HG03521 (cell line): ENCODE measurements around the gene KMT2C.
"Not testable (repeated sequence)": the region's sequence is repeated elsewhere in the genome, so short reads cannot be mapped to it uniquely, and the experiment has no call there.

Experiments used
- ATAC-seq: cut with Tn5 transposase; IDR thresholded peaks from one replicate; pipeline ENCODE4 v1.9.1; 2021; ENCODE audit warnings: mild to moderate bottlenecking, moderate library complexity; ENCODE audit not compliant: unreplicated experiment

The KMT2C gene

DNA sequence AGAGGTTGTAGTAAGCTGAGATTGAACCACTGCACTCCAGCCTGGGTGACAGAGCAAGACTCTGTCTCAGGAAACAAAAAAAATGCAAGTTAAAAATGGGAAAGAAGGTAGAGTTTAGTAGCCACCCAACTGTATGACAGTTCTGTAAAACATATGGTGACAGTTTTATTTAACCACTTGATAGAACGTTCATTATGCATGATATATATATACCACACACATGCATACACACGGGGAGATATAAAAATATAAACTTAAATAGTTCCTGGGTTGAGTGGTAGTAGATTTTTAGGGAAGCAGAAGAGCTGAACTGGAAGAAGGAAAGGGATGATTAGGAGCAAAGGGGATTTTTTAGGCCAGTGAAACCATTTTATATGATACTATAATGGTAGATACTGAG is 120.0 kb downstream of the KMT2C start:
- ATAC-seq, result no peak

DNA sequence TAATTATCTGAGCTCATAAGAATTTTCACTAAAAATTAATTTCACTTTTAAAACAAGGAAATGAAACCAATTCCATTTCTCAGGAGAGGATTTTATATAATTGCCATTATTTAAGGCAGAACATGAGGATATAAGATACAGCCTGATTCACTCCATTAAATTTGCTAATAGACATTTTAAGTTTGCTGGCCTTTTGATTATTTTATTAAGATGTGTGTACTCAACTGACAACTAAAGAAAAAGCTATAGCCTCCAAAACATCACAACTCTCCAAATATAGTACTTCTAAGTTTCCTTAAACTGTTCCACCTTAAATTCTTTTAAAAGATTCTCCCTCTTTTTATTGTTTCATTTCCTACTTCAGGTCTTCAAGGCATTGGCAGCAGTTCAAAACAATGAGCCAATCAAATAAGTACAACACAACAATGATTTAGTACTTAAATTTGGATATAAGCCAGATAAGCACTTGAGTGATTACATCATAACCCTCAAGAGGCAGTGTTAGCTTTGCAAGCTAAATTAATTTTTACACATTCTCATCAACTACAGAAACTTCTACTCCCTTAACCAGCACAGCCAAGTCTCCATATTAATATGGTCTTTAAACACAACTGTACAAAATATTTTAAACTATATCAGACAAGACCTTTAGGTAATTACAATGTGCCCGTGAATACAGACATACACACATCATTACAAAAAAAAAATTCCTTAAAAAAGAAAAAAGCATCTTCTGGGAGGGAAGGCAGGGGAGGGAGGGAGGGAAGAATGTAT is 121.8 kb downstream of the KMT2C start:
- ATAC-seq, result no peak

DNA sequence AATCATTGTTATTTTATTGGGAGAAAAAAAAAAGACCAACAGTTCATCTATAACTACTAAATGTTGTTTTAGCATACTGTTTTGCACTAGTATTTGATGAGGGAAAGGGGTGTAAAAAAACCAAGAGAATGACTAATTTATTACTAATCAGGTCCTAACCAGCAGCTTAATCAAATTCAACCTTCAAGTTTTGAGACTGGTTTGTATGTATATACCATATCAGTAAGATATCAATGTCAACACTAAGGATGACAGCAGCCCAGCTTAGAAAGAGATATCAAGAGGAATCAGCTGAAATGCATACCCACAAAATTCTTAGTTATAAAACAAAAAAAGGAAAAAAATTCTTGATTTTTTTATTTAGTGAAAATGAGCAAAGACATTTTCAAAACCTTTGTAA is 122.6 kb downstream of the KMT2C start:
- ATAC-seq, result no peak

DNA sequence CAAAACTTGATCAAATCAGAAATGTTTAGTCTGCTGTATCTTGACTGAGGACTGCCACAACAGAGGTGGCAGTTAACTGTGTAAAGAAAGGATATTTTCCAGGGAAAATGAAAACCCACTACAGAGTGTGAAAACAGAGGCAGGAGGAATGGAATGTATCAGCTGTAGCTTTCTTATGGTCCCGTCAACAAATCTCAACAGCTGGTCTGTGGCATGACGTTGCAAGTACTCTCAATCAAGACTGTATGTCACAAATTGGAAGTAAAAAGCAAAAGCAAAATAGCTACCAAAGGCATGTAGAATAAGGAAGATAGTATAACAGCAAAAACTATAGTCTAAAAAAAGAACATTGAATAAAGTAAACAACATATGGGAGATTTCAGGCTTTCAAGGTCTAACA is 123.5 kb downstream of the KMT2C start:
- ATAC-seq, result no peak

DNA sequence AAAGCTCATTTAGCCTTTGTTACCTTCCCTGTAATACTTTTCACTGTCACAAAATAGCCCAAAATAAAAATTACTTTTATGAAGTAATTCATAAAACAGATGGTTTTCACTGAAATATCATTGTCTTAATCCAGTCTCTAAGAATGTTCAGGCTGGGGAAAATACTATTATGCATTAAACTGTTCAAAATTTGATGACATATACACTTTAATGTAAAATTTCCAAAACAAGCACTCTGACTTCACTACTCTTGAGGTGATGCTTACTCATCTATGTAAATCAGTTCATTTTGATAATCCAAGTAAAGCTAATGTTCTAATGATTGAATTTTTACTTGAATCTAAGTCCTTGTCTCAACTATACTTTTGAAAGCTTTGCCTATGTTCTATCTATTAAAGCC is 127.9 kb downstream of the KMT2C start:
- ATAC-seq, result no peak

DNA sequence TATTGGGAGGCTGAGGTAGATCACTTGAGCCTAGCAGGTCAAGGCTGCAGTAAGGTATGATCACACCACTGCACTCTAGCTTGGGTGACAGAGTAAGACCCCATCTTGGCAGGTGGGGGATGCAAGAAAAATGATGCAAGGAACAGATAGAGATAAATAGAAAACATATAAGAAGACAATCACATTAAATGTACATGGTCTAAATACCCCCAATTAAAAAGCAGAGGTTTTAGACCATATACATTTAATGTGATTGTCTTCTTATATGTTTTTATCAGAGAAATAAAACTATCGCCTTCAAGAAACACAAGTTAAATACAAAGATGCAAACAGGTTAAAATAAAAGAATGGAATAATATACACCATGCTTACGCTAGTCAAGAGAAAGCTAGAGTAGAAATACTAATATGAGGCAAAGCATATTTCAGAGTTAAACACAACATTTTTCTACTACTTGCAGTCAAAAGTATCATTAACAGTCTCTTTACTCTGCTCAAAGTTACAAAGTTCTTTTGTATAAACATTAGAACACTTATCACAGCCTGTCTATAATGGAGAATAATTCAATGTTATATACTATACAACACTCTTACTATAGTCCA is 136.2 kb downstream of the KMT2C start:
- not testable (repeated sequence) for ATAC-seq

DNA sequence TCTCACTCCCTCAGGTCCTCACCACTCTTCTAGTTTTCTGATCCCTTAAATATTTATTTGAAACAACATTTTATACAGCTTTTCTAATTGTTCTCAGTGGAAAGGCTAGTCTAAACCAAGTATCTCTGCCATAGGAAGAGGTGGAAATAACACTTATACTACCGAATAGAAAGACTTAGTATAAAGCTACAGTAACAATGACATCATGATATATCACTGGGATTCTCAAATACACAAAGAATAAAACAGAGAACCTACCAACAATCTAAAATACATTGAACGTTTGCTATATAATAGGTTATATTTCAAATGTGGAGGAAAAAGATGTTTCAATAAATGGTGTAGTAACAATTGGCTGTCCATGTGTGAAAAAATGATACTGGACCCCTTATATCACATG is 142.9 kb downstream of the KMT2C start:
- no peak for ATAC-seq

DNA sequence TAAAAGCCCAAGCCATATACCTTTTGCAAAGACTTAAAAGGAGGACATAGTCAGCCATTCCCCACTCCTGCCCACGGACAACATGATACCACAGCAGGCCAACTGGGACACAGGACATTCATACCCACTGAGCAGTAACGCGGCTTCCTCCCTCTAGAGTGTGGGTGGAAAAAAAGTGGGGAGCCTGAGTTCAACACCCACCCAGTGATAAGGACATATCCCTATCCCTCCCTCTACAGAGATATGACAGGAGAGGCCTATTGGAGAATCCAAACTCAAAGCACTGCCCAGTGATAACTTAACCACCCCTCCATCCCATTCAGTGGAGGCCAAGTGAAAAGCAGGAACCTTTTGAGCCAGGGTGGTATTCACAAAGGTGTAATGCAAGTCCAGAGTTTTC is 148.8 kb downstream of the KMT2C start:
- not testable (repeated sequence) for ATAC-seq

DNA sequence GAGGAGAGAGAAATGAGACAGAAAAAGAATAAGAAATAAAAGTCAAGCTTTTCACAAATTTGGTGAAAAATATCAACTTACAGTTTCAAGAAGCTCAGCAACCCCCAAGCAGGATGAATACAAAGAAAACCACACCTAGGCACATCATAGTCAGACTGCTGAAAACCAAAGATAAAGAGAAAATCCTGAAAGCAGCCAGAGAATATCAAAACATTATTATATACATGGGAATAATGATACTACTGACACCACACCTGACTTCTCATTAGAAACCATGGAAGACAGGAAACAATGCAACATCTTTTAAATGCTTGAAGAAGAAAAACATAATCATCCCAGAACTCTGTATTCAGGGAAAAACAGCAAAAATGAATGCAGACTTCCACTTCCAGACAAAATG is 149.6 kb downstream of the KMT2C start:
- not testable (repeated sequence) for ATAC-seq

DNA sequence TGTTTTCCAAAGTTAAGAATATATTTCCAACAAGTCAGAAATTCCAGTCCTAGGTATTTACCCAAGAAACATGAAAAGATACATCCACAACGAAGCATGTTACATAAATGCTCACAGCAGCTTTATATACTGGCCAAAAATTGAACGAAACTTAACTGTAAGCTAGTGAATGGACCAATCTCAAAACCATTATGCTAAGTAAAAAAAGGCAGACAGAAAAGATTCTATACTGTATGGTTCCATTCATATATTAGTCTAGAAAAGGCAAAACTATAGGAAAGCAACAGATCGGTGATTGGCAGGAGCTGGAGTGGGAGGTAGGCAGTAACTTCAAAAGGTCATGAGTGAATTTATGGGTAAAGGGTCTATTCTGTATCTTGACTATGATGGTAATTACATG is 150.8 kb downstream of the KMT2C start:
- not testable (repeated sequence) for ATAC-seq

DNA sequence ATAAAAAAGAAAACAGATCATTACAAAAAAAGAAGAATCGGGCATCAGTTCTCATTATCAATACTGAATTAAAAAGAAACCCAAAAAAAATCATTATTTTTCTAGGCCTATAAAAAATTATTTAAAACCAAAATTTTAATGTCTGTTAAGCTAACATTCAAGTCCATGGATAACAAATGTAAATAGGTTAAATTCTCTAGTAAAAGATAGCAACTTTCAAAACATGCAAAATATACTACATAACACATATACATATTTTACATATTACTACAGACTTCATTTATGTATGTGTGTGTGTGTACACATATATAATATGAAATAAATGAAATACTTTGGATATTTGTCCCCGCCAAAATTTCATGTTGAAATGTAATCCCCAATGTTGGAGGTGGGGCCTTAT is 158.1 kb downstream of the KMT2C start:
- ATAC-seq, result not testable (repeated sequence)

DNA sequence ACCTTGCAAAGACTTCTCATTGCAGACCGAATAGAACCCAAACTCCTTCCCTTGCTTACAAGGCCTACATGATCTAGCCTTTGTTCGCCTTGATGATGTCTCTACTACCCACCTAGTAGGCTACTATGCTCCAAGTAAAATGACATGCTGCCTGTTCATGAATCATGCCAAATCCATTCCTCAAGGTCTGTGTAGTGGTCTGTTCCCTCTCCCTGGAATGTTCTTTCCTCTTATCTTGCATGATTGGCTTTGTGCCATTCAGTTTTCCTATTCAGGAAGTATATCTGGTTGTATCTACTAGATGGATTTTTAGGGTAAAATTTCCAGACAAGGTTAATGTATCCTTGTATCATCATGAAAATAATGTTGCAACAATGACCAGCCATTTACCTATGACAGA is 165.4 kb downstream of the KMT2C start:
- ATAC-seq, result not testable (repeated sequence)

DNA sequence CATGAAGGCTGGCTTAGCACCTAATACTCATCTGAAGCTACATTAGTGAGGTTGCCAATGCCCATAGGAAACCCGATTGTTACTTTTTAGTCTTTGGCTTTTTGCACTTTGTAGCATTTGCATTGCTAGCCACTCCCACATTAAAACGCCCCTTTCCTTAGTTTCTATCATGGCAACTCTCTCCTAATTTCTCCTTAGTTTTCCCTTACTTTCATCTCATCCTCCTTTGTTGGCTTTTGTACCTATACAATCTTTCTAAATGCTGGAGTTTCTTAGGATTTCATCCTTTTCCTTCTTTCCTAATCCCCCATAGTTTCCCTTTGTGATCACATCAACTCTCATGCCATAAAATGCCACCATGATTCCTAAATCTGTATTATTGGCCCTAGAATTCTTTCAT is 168.9 kb downstream of the KMT2C start:
- not testable (repeated sequence) for ATAC-seq

DNA sequence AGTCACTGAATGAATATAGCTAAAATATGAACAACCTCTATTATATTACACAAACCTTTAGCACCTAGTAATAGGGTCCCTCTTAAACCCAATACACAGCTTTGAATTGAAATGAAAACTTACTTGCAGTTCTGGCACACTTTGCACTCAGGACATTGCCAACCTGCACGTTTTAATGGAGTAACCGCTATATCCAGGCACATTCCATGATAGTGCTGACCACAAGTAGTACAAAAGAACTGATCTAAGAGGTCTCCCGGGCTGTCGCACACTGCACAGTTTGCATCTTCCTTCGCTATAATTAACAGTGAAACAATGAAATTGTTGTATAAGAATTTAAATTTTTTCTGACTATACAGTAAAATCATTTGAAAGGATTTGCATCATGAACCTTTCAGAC is 170.9 kb downstream of the KMT2C start:
- not testable (repeated sequence) for ATAC-seq

DNA sequence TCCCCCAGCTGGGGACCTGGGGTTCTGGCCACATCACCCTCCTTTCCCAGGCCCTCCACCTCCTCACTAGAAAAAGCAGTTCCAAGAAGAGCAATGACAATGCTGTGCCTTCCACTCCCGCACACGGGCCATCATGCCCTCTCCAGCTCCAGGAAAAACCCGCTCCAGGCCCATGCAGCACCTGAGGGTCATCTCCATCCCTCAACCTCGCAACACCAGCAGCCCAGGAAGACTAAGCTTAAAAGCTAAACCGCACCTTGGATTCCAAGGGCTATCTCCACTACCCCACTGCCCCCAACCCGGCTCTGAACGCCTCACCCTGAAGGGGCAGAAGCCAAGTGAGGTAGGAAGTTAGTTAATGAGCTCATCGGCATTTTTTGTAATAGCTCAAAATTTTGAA is 173.7 kb downstream of the KMT2C start:
- not testable (repeated sequence) for ATAC-seq

DNA sequence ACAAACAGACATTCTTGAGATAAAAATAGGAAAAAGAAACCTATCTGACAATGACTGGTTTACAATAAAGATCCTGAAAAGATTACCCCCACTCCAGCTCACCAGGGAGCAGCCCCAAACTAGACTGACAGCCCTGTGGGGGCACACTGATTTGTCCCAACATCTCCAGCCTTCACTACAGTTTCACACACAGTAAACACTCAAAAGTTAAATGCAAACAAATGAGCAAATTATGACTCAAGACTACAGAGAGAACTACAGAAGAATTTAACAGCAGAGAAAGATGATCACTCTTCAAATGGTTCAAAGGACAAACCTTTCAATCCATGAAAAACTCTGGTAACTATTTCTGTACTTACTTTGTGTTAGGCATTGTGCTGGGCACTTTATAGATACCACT is 176.2 kb downstream of the KMT2C start:
- ATAC-seq, result not testable (repeated sequence)

DNA sequence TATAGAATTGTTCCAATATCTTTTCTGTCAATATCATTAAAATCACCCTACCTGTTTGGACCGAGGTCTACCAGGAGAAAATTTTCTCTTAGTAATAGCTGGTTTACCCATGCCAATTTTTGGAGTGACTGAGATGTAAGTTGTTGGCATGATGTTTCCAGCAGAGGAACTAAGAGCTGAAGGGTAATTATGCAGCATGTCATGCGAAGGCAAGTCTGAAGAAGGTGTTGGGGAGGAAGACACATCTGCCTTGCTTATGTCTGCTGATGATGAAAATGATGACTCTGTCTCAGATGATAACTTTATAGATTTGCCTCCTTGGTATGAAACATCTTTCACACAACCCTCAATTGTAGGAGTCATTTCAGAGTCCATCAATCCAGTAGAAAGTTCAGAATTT is 188.0 kb downstream of the KMT2C start:
- ATAC-seq, result not testable (repeated sequence)

DNA sequence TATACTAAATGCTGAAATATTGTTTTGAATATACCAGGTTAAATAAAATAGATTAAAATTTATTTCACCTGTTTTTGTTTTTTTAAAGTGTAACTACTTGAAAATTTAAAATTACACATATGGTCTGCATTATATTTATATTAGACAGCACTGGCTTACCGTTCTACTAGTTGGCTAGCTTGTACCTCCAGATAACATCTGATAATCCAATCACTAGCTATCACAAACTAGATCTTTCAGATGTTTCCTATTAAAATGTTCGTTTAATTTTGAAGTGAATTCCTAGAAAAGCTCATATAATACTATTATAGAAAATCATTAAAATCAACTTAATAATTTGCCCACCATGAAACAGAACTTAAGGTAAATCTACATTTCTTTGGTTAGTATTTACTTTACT is 190.4 kb downstream of the KMT2C start:
- not testable (repeated sequence) for ATAC-seq

DNA sequence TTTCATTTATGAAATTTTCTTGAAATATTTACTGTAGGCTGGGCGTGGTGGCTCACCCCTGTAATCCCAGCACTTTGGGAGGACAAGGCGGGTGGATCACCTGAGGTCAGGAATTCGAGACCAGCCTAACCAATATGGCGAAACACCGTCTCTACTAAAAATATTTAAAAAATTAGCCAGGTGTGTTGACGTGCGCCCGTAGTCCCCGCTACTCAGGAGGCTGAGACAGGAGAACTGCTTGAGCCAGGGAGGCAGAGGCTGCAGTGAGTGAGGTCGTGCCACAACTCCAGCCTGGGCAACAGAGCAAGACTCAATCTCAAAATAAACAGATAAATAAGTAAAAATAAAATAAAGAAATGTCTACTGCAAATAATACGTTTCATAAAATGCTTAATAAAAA is 192.3 kb downstream of the KMT2C start:
- not testable (repeated sequence) for ATAC-seq

DNA sequence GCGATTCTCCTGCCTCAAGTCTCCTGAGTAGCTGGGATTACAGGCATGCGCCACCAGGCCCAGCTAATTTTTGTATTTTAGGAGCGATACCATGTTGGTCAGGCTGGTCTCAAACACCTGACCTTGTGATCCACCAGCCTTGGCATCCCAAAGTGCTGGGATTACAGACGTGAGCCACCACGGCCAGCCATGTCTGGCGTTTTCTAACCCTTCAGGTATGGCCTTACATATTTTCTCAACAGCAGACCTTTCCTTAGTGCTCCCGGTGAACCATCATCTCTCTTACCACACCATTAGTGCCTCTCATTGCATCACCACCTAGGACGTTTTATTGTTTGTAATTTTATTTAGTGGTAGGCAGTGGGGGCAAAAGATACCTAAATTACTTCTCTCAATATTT is 194.5 kb downstream of the KMT2C start:
- ATAC-seq, result not testable (repeated sequence)

DNA sequence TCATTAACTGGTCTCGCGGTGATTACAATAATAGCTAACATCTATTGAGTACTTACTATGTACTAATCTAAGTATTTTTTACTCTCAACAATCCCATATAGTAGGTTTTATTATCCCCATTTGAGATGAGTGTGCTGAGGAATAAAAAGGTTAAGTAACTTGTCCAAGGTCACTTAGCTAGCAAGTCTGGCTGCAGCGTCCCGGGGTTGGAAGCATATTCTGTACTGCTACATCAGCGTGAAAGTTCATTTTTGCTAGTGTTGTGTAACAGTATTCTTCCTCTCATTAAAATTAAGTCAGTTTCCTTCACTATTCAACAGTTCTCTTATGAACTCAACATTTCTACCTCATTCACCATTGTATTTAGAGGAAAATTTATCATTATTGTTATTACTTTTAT is 199.5 kb downstream of the KMT2C start:
- not testable (repeated sequence) for ATAC-seq

DNA sequence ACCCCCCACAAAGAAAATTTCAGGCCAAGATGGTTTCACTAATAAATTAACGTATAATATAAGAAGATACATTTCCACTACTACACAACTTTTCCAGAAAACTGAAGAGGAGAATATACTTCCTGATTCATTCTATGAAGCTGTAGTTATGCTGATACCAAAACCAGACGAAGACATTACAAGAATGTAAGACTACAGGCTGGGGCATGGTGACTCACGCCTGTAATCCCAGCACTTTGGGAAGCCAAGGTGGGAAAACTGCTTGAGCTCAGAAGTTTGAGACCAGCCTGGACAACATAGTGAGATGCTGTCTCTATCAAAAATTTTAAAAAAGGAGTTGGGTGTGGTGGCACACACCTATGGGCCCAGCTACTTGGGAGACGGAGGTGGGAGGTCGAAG is 201.4 kb downstream of the KMT2C start:
- not testable (repeated sequence) for ATAC-seq

DNA sequence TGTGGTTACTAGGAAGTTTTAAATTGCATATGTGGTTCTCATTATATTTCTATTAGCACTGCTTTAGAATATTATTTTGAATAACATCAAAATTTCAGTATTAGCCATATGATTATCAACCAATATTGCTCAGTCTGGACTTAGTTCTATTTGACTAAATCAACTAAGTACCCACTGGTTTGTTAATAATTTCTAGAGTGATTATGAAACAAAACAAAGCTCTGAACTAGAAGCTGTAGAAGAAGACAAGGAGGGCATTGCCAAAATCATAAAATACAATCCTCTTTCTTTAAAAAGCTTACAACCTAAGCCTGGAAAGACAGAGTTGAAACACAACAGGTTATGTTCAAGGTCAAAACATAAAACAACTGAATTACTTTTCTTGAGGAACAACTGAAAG is 204.7 kb downstream of the KMT2C start:
- no peak for ATAC-seq
